Measurements from ENCODE around the gene TP53I11. TPM values are rescaled to one million over a fixed set of nuclear protein-coding genes. Genes with fewer than 3 reads are reported as not detected.
A peak's percentile ranks its signal among the peaks of the same experiment; 100 is the strongest.

The TP53I11 gene
- total and polyA plus RNA-seq, 12 donors, result 22.8 to 89.4 (median 32.7) TPM

DNA sequence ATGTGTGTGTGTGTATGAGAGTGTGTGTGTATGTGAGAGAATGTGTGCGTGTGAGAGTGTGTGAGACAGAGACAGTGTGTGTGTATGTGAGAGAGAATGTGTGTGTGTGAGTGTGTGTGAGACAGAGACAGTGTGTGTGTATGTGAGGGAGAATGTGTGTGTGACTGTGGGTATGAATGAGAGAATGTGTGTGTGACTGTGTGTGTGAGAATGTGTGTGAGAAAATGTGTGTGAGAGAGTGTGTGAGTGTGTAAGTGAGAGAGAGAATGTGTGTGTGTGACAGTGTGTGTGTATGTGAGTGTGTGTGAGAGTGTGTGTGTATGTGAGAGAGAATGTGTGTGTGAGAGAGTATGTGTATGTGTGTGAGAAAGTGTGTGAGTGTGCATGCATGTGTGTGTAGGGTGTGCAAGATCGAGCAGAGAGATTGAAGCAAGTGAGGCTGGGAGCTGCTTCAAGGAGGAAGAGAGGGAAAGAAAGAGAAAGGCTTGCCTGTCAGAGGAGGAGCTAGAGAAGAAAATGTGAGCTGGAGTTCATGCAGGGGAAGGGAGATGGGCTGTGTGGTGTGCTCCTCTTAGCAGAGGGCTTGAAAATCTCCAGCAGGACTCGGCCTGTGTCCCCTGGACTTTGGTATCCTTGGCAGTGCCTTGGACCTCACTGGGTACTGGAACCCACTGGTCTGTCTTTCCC is 27.7 kb upstream of the TP53I11 start:
- DNase-seq, result no peak

DNA sequence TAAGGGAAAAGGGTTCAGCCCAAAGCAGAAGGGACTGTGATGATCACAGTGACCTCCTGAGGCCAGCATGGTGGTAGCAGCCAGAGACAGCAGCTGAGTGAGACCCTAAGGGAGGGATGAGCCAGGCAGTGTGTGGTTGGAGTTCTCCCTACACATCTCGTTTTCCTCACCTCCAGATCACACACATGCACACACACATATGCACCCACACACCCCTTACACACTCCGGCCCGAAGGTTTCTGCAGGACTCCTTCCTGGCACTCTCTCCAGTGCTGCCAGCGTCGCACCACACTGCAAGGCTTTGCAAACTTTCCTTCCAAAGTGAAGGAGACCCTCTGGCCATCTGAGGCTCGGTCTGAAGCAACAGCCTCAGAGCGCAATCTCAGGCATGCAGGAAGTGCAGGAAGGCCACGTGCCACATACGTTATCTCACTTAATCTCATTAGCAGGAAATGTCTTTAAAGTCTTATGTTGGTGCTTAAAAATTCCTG is 26.9 kb upstream of the TP53I11 start:
- WGBS, 2 donors, result 38 to 54% methylated on average over 9 of the region's 9 CpGs
- Histone ChIP-seq H3K36me3 (no peaks in the 10 kb centered on the region), H3K27me3 (peaks cover 0 to 3% (median 0%) of the 10 kb centered on the region in 7 donors), H3K4me1 (peaks cover 0 to 54% (median 42%) of the 10 kb centered on the region in 9 donors), H3K4me3 (no peak overlapping the region), H3K27ac (peak overlapping the region in 4 of 10 donors; percentile 26 to 76 (median 60)), H3K9me3 (peaks cover 0 to 4% (median 0%) of the 10 kb centered on the region in 11 donors)
- ATAC-seq, result peak in 1 of 8 donors; percentile 31
- intact Hi-C loops (cut with DNase I), result no loop called here
- no peak for DNase-seq
- peak in 5 of 9 donors; percentile 14 to 44 (median 33) for TF ChIP-seq CTCF (IDR thresholded peaks at IDR 0.05)

More for the DNA sequence above, 27.7 kb upstream of the TP53I11 start:
- H3K4me3 ChIP-seq, result no peak overlapping the region
- peak in 1 of 8 donors; percentile 23 for ATAC-seq
- peak overlapping the region in 6 of 10 donors; percentile 30 to 77 (median 58) for H3K27ac ChIP-seq
- 61 to 71% methylated on average over 3 of the region's 3 CpGs for WGBS, 2 donors
- intact Hi-C loops (cut with DNase I), result no loop called here
- peaks cover 0 to 4% (median 0%) of the 10 kb centered on the region in 11 donors for H3K9me3 ChIP-seq
- peaks cover 0 to 47% (median 42%) of the 10 kb centered on the region in 9 donors for H3K4me1 ChIP-seq
- H3K27me3 ChIP-seq, result peaks cover 0 to 3% (median 0%) of the 10 kb centered on the region in 7 donors
- no peak for TF ChIP-seq CTCF (IDR thresholded peaks at IDR 0.05)
- no peaks in the 10 kb centered on the region for H3K36me3 ChIP-seq

DNA sequence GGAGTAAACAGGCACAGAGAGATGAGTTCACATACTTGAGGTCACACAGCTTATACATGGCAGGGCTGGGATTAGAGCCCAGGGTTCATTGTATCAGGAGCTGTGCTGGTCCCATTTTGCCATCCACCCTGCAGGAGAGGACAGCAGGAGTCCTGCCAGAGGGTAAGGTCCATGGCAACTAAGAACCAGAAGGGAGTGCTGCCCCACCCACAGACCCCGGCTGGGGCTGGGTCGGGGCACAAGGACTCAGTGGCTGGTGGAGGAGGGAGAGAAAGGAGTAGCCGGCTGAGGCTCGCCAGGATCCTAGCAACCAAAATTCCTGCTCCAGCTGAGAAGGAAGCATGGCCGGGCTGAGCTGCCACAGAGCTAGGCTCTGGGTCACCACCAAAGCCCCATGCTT is 25.9 kb upstream of the TP53I11 start:
- peaks cover 0 to 3% (median 0%) of the 10 kb centered on the region in 11 donors for H3K9me3 ChIP-seq
- ATAC-seq (no peak), DNase-seq (no peak)
- peaks cover 0 to 3% (median 0%) of the 10 kb centered on the region in 7 donors for H3K27me3 ChIP-seq
- intact Hi-C loops (cut with DNase I), result no loop called here
- no peak overlapping the region for H3K4me3 ChIP-seq
- H3K4me1 ChIP-seq, result peaks cover 0 to 54% (median 42%) of the 10 kb centered on the region in 9 donors
- H3K36me3 ChIP-seq, result no peaks in the 10 kb centered on the region
- TF ChIP-seq CTCF (IDR thresholded peaks at IDR 0.05), result no peak
- H3K27ac ChIP-seq, result no peak overlapping the region
- 83 to 98% methylated on average over 5 of the region's 5 CpGs for WGBS, 2 donors

DNA sequence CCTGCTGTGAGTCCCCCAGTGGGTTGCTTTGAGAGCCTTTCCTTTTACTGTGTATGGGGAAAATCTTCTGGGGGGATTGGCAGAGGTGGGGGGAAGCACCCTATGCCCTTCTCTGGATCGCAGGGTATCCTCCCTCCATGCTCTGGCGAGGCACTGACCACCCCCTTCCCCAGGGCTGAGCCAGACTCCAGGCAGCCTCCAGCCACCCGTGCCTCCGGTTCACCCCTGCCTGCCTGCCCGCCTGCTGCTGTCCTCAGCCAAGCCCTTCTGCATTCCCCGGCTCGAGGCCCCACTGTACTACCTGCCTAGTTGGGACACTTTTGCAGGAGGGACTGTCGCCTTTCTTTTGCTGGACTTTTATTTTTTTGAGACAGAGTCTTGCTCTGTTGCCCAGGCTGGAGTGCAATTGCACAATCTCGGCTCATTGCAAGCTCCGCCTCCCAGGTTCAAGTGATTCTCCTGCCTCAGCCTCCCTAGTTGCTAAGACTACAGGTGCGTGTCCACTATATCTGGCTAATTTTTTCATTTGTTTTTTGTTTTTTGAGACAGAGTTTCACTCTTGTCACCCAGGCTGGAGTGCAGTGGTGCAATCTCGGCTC is 23.8 kb upstream of the TP53I11 start:
- TF ChIP-seq CTCF (IDR thresholded peaks at IDR 0.05), result no peak
- no peak for ATAC-seq
- Histone ChIP-seq H3K4me3 (no peak overlapping the region), H3K27ac (no peak overlapping the region), H3K4me1 (peaks cover 0 to 35% (median 30%) of the 10 kb centered on the region in 9 donors), H3K9me3 (no peaks in the 10 kb centered on the region), H3K27me3 (peaks cover 0 to 3% (median 0%) of the 10 kb centered on the region in 7 donors), H3K36me3 (no peaks in the 10 kb centered on the region)
- WGBS, 2 donors, result 96% methylated on average over 12 of the region's 12 CpGs
- DNase-seq, result no peak
- intact Hi-C loops (cut with DNase I), result no loop called here
